ENCODE results near the gene LSM5.

Gene LSM5

DNA sequence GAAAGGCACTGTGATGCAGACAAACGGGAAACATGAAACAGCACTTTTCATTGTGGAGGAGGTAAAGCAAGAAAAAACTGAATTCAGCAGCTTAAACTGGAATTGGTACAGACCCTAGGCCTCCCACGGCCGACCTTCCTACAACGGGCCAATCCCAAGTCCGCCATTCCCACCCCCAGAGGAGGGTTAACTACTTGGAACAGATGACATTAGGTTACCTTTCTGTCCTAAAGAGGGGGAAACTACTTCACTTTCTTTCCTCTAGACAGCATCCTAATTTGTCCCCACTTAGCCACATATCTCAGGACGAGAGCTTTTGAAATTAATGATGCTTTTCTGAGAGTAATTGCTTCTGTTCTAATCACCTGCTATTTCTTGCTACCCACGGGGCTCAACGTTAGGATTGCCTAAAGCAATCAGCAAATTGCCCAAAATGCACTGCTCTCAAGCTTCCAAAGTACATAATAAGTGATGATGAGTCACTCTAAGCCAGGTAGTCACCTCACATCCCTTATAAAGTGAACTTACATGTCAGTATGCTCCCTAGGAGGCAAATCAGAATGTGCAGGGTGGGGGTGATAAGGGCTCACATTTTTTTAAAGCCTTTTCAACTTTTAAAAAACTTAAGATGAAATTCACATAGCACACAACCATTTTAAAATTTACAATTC, 36.7 kb downstream of the LSM5 start:
- TF ChIP-seq ZFX (IDR thresholded peaks at IDR 0.05), result no peak
- TF ChIP-seq, protein P1, sequence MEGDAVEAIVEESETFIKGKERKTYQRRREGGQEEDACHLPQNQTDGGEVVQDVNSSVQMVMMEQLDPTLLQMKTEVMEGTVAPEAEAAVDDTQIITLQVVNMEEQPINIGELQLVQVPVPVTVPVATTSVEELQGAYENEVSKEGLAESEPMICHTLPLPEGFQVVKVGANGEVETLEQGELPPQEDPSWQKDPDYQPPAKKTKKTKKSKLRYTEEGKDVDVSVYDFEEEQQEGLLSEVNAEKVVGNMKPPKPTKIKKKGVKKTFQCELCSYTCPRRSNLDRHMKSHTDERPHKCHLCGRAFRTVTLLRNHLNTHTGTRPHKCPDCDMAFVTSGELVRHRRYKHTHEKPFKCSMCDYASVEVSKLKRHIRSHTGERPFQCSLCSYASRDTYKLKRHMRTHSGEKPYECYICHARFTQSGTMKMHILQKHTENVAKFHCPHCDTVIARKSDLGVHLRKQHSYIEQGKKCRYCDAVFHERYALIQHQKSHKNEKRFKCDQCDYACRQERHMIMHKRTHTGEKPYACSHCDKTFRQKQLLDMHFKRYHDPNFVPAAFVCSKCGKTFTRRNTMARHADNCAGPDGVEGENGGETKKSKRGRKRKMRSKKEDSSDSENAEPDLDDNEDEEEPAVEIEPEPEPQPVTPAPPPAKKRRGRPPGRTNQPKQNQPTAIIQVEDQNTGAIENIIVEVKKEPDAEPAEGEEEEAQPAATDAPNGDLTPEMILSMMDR (conservative IDR thresholded peaks at IDR 0.05), result no peak
- no peak overlapping the region for H3K27ac ChIP-seq

DNA sequence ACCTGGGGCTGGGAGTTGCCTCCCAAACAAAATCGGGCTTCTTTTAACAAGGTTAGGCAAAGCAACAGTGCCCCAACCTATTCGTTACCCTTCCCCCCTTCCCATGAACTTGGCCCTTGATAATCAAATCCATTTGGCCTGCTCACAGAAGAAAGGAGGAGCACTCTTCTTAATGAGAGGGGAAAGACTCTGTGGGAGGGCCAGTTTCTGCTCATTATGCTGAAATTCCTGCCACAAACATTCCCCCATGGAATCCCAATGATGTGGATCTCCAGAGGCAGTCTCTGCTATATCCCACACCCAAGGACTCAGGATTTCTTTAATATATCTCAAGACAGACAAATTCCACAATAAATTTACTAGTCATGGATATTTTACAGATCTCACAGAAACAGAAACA, 43.0 kb downstream of the LSM5 start:
- H3K27ac ChIP-seq, result no peak overlapping the region
- TF ChIP-seq, protein P1 (conservative IDR thresholded peaks at IDR 0.05), result no peak
- no peak for TF ChIP-seq ZFX (IDR thresholded peaks at IDR 0.05)

DNA sequence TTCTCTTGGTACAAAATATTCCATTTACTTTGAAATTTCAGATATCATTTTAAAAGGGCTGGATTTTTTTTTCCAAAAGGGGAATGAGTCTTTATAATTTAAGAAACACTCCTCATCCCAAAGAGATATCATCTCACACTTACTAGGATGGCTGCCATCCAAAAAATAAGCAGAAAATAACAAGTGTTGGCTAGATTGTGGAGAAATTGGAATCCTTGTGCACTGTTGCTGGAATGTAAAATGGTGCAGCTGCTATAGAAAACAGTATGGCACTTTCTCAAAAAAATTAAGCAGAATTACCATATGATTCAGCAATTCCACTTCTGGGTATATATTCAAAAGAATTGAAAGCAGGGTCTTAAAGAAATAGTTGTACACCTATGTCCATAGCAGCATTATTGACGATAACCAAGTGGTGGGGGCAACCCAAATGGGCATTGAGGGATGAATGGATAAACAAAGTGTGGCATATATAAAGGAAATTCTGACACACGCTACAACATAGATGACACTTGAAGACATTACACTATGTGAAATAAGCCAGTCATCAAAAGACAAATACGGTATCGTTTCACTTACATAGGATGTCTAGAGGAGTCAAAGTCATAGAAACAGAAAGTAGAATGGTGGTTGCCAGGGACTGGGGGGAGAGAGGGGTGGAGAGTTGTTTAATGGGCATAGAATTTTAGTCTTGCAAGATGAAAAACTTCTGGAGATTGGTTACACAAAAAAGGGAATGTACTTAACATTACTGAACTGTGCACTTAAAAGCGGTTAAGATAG, 53.8 kb downstream of the LSM5 start:
- no peak for TF ChIP-seq ZFX (IDR thresholded peaks at IDR 0.05)
- TF ChIP-seq, protein P1 (conservative IDR thresholded peaks at IDR 0.05), result no peak
- H3K27ac ChIP-seq, result no peak overlapping the region

Measured in C4-2B (cell line).